Uterus (tissue), 2 donors: ENCODE data around the gene PHLPP1.

ENCODE experiments used
- CTCF ChIP-seq, 4 experiments: fragments of 200-600 bp in 2 of 4; fragments of 450-650 bp in 2 of 4; sonication (generic) in 2 of 4; IDR thresholded peaks; one replicate each; pipeline ENCODE4 v1.5.1; 2016 to 2019; ENCODE audit warnings: antibody characterized with exemption in 4 of 4, mild to moderate bottlenecking in 2 of 4, moderate library complexity in 1 of 4
- POLR2A ChIP-seq, 2 donors: fragments of 450-650 bp; IDR thresholded peaks; one replicate each; pipeline ENCODE4 v1.6.1; 2016; ENCODE audit warnings: antibody characterized with exemption in 2 of 2, mild to moderate bottlenecking in 1 of 2, moderate library complexity in 1 of 2

- TF ChIP-seq CTCF (IDR thresholded peaks at IDR 0.05) (no peak), POLR2A (IDR thresholded peaks at IDR 0.05) (no peak)
These were observed 2.8 kb downstream of the PHLPP1 start for GRCh38 chr18:62717925-62718800.
